Heart right ventricle (tissue), 16 donors: ENCODE results near the gene SMIM10L2A. TPM values are rescaled to one million over a fixed set of nuclear protein-coding genes. Genes with fewer than 3 reads are reported as not detected.

Source experiments
- ATAC-seq, 8 donors: fragments of 200-7000 bp; cut with Tn5 transposase; one replicate each; pipeline ENCODE4 v1.9.1; 2020; ENCODE audit warnings: mild to moderate bottlenecking in 8 of 8, moderate library complexity in 8 of 8, moderate number of reproducible peaks in 1 of 8
- DNase-seq, 2 donors: peaks; one replicate each; pipeline ENCODE4 v3.0.0-alpha.2; 2020
- H3K27ac ChIP-seq, 10 donors: fragments of 200-600 bp; sonication (generic) in 2 of 10; one replicate each; pipeline versions ENCODE4 v1.5.0 to v1.8.0; 2020 to 2022; ENCODE audit warnings: mild to moderate bottlenecking in 3 of 10
- H3K27me3 ChIP-seq, 7 donors: fragments of 200-600 bp; one replicate each; pipeline ENCODE4 v1.8.0; 2021 to 2022; ENCODE audit warnings: mild to moderate bottlenecking in 2 of 7
- H3K36me3 ChIP-seq, 9 donors: fragments of 200-600 bp; sonication (generic) in 1 of 9; one replicate each; pipeline versions ENCODE4 v1.5.0 to v1.8.0; 2020 to 2022; ENCODE audit warnings: mild to moderate bottlenecking in 2 of 9
- H3K4me1 ChIP-seq, 9 donors: fragments of 200-600 bp; sonication (generic) in 1 of 9; one replicate each; pipeline versions ENCODE4 v1.5.0 to v1.8.0; 2020 to 2022; ENCODE audit warnings: mild to moderate bottlenecking in 4 of 9
- H3K4me3 ChIP-seq, 10 donors: fragments of 200-600 bp; sonication (generic) in 2 of 10; one replicate each; pipeline versions ENCODE4 v1.5.0 to v1.8.0; 2020 to 2022; ENCODE audit warnings: mild to moderate bottlenecking in 7 of 10, moderate library complexity in 2 of 10
- H3K9me3 ChIP-seq, 11 donors: fragments of 200-600 bp in 10 of 11; sonication (generic) in 2 of 11; one replicate each; pipeline versions ENCODE4 v1.5.0 to v1.8.0; 2013 to 2022; ENCODE audit warnings: mild to moderate bottlenecking in 2 of 11, control low read depth in 1 of 11, moderate library complexity in 1 of 11
- WGBS, 2 donors: extraction: QIAGEN DNeasy Blood & Tissue Kit; methylation state at CpG; one replicate each; pipeline ENCODE4 v1.1.7; 2013; ENCODE audit warnings: inconsistent platforms in 1 of 2; 5-methylcytosine and 5-hydroxymethylcytosine counted together
- intact Hi-C, 10 donors: fragments of 100-400 bp; cut with DNase I; formaldehyde crosslinking; loops; one replicate each; pipeline versions ENCODE4 v1.11.1 to v1.14.2; 2022
- polyA plus RNA-seq, 2 donors: library from polyadenylated mRNA; stranded (reverse); fragments of 200-250 nt; gene quantifications; one replicate each; pipeline ENCODE4 v1.2.3, GENCODE V29; 2013
- total RNA-seq, 10 donors: library from RNA; stranded (reverse); fragmentation: NEBNext Ultra II Directional in 3 of 10; extraction: Animal tissue kit (Norgen Biotek cat#: 25700) in 3 of 10; gene quantifications; one replicate each; pipeline versions ENCODE4 v1.2.1 to v1.2.4, GENCODE V29; 2021 to 2023
- TF ChIP-seq, protein P1 (sequence below), 9 donors: fragments of 200-600 bp; sonication (generic) in 2 of 9; IDR thresholded peaks; one replicate each; pipeline versions ENCODE4 v1.5.0 to v1.8.0; 2021 to 2022; ENCODE audit warnings: antibody characterized with exemption in 9 of 9, mild to moderate bottlenecking in 5 of 9, moderate library complexity in 1 of 9
- donor health status: Arrhythmogenic right ventricular cardiomyopathy.
- donor health status: ischemic (EF 13 %, LVEDD 7.1; RV severe dilation, severe dysfunction).
- donor health status: healthy with polysubstance abuse.
- donor health status: DM: no; HTN: yes; CAD: no.
- donor health status: DM: no; HTN: no; CAD: no.
- donor health status: ischemic (EF 25% LVEDD 6.9; RV normal size, moderate dysfunction).
- donor health status: ischemic (EF 25% LVEDD 5.7; RV mildly dilated, moderate dysfunction).
- donor health status: healthy.
- donor health status: DM: yes; HTN: yes; CAD: no.
- donor health status: Ischemic cardiomyopathy.
- donor health status: ischemic (EF 35%, LVEDD 5.7; RV mildly dilated, moderate dysfunction).
- donor health status: nonischemic (EF 11% LVEDD 7.7; RV severe dilation, severe dysfunction).
- donor health status: DM: yes; HTN: yes; CAD: no.
- donor health status: PGD.
- donor health status: ischemic (EF 29% LVEDD 5.4; RV normal size, mild dysfunction).
- donor health status: nonischemic (EF 23%, LVEDD 6.1; RV moderate dilation, normal function).

The SMIM10L2A gene
- total and polyA plus RNA-seq, 12 donors: 0.38 to 2.5 (median 1.4) TPM

DNA sequence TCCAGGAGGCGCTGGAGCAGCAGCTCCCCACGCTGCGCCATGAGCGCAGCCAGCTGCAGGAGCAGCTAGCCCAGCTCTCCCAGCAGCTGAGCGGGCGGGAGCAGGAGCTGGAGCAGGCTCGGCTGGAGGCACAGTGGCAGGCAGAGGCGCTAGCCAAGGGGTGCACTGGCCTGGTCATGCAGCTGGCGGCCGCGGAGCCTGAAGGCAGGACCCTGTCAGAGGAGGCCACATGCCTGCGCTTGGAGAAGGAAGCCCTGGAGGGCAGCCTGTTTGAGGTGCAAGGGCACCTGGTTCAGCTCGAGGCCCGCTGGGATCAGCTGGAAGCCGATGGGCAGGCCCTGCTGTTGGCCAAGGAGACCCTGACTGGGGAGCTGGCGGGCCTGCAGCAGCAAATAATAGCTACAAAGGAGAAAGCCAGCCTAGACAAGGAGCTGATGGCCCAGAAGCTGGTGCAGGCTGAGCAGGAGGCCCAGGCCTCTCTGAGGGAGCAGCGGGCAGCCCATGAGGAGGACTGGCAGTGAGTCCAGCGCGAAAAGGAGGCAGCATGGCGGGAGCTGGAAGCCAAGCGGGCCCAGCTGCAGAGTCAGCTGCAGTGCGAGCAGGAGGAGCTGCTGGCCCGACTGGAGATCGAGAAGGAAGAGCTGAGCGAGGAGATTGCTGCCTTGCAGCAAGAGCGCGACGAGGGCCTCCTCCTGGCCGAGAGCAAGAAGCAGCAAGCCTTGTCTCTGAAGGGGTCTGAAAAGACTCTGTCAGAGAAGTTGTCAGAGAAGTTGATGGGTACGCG lies 13.6 kb downstream of the SMIM10L2A start:
- intact Hi-C loops: no loop called here
- Histone ChIP-seq H3K36me3 (no peaks in the 10 kb centered on the region), H3K9me3 (peaks cover 0 to 5% (median 0%) of the 10 kb centered on the region in 11 donors), H3K4me3 (no peak overlapping the region), H3K4me1 (no peaks in the 10 kb centered on the region), H3K27me3 (peaks cover 0 to 13% (median 0%) of the 10 kb centered on the region in 7 donors), H3K27ac (no peak overlapping the region)
- ATAC-seq (no peak), DNase-seq (no peak)
- WGBS, 2 donors: 95 to 97% methylated on average over 26 to 31 of the region's 31 CpGs
- TF ChIP-seq, protein P1, sequence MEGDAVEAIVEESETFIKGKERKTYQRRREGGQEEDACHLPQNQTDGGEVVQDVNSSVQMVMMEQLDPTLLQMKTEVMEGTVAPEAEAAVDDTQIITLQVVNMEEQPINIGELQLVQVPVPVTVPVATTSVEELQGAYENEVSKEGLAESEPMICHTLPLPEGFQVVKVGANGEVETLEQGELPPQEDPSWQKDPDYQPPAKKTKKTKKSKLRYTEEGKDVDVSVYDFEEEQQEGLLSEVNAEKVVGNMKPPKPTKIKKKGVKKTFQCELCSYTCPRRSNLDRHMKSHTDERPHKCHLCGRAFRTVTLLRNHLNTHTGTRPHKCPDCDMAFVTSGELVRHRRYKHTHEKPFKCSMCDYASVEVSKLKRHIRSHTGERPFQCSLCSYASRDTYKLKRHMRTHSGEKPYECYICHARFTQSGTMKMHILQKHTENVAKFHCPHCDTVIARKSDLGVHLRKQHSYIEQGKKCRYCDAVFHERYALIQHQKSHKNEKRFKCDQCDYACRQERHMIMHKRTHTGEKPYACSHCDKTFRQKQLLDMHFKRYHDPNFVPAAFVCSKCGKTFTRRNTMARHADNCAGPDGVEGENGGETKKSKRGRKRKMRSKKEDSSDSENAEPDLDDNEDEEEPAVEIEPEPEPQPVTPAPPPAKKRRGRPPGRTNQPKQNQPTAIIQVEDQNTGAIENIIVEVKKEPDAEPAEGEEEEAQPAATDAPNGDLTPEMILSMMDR (IDR thresholded peaks at IDR 0.05): no peak

- Histone ChIP-seq H3K9me3 (peaks cover 0 to 5% (median 0%) of the 10 kb centered on the region in 11 donors), H3K36me3 (no peaks in the 10 kb centered on the region), H3K4me3 (no peak overlapping the region), H3K27ac (no peak overlapping the region), H3K27me3 (peaks cover 0 to 9% (median 0%) of the 10 kb centered on the region in 7 donors), H3K4me1 (no peaks in the 10 kb centered on the region)
- intact Hi-C loops: no loop called here
- DNase-seq (no peak), ATAC-seq (no peak)
- 82 to 91% methylated on average over 8 to 23 of the region's 23 CpGs for WGBS, 2 donors
- TF ChIP-seq, protein P1 (IDR thresholded peaks at IDR 0.05): no peak
Measured at GRCh38 chrX:135435933-135436332, 14.2 kb downstream of the SMIM10L2A start.

GRCh38 chrX:135436456-135436855 lies 14.7 kb downstream of the SMIM10L2A start:
- intact Hi-C loops: no loop called here

DNA sequence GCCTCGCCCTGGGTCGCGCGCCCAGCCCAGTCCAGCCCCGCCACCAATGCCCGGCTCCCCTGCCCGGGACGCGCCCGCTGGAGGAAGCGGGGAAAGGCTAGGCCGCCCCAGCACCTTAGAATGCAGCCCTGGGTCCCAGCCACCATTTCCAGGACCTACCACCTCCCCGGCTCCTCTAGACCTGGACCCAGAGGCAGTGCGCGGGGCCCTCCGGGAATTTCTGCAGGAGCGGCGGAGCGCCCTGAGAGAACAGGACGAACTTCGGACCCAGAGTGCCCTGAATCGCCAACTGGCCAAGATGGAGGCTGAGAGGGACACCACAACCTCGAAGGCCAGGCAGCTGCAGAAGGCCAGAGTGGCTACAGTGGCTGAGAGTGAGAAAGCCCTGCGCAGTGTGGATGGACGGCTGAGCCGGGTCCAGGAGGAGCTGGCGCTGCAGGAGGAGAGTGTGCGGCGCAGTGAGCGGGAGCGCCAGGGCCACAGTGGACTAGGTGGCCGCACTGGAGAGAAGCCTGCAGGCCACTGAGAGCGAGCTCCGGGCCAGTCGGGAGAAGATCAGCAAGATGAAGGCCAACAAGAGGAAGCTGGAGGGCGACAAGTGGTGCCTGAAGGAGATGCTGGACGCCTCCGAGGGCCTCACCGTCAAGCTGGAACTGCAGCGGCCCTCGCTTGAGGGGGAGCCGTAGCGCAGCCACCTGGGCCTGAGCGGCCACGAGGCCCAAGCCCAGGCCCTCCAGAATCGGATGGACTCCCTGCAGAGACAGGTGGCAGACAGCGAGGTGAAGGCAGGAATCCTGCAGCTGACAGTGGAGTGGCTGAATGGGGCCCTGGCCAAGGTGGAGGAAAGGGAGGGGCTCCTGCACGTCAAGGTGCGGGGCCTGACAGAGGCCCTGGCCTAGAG lies 15.5 kb downstream of the SMIM10L2A start:
- intact Hi-C loops: no loop called here
- Histone ChIP-seq H3K9me3 (no peaks in the 10 kb centered on the region), H3K4me1 (no peaks in the 10 kb centered on the region), H3K27me3 (no peaks in the 10 kb centered on the region), H3K27ac (no peak overlapping the region), H3K36me3 (no peaks in the 10 kb centered on the region), H3K4me3 (no peak overlapping the region)
- TF ChIP-seq, protein P1 (IDR thresholded peaks at IDR 0.05): no peak
- 93 to 97% methylated on average over 34 to 47 of the region's 49 CpGs for WGBS, 2 donors
- no peak for DNase-seq
- no peak for ATAC-seq

More at GRCh38 chrX:135436456-135436855, 14.7 kb downstream of the SMIM10L2A start:
- H3K36me3 ChIP-seq: no peaks in the 10 kb centered on the region
- H3K4me3 ChIP-seq: no peak overlapping the region
- ATAC-seq (no peak), DNase-seq (no peak)
- TF ChIP-seq, protein P1 (IDR thresholded peaks at IDR 0.05): no peak
- H3K27ac ChIP-seq: no peak overlapping the region
- H3K27me3 ChIP-seq: peaks cover 0 to 3% (median 0%) of the 10 kb centered on the region in 7 donors
- H3K9me3 ChIP-seq: peaks cover 0 to 5% (median 0%) of the 10 kb centered on the region in 11 donors
- H3K4me1 ChIP-seq: no peaks in the 10 kb centered on the region
- 70 to 79% methylated on average over 17 to 29 of the region's 32 CpGs for WGBS, 2 donors
